HUES48 (cell line): ENCODE results near the gene APOC1.
"Not testable (repeated sequence)": the region's sequence is repeated elsewhere in the genome, so short reads cannot be mapped to it uniquely, and the experiment has no call there.

Experiments used
- H3K27ac ChIP-seq: one replicate; pipeline ENCODE4 v1.7.0; 2013; ENCODE audit warnings: low read depth, low read length, inconsistent platforms
- H3K27me3 ChIP-seq: 2 replicates; pipeline ENCODE4 v1.6.1; 2013; ENCODE audit warnings: mild to moderate bottlenecking, low read length; ENCODE audit not compliant: control insufficient read depth, insufficient read depth
- H3K36me3 ChIP-seq: 2 replicates; pipeline ENCODE4 v1.6.1; 2013; ENCODE audit warnings: low read length; ENCODE audit not compliant: control insufficient read depth, insufficient read depth
- H3K4me1 ChIP-seq: 2 replicates; pipeline ENCODE4 v1.6.1; 2013; ENCODE audit warnings: mild to moderate bottlenecking, low read length; ENCODE audit not compliant: control insufficient read depth, insufficient read depth
- H3K4me3 ChIP-seq: 2 replicates; pipeline ENCODE4 v1.5.1; 2013; ENCODE audit warnings: mild to moderate bottlenecking, low read depth, low read length
- H3K9ac ChIP-seq: 2 replicates; pipeline ENCODE4 v1.6.1; 2013; ENCODE audit warnings: mild to moderate bottlenecking, low read depth, low read length, moderate library complexity
- H3K9me3 ChIP-seq: 2 replicates; pipeline ENCODE4 v1.6.1; 2013; ENCODE audit warnings: low read length; ENCODE audit not compliant: control insufficient read depth, insufficient read depth

Gene APOC1

GRCh38 chr19:44878120-44878865, 36.1 kb upstream of the APOC1 start:
- peaks cover 8% of the 10 kb centered on the region; the same call in 1 of the 2 replicates for H3K4me1 ChIP-seq
- H3K36me3 ChIP-seq: peaks cover 60% of the 10 kb centered on the region

GRCh38 chr19:44879309-44880065, 34.9 kb upstream of the APOC1 start:
- Histone ChIP-seq H3K27me3 (no peaks in the 10 kb centered on the region), H3K36me3 (peaks cover 53% of the 10 kb centered on the region), H3K4me1 (peaks cover 8% of the 10 kb centered on the region; the same call in 1 of the 2 replicates), H3K4me3 (no peak overlapping the region), H3K9me3 (no peaks in the 10 kb centered on the region), H3K9ac (no peak overlapping the region), H3K27ac (no peak overlapping the region)

More at GRCh38 chr19:44878120-44878865, 36.1 kb upstream of the APOC1 start:
- no peak overlapping the region for H3K27ac ChIP-seq
- no peak overlapping the region for H3K9ac ChIP-seq
- H3K9me3 ChIP-seq: no peaks in the 10 kb centered on the region
- H3K4me3 ChIP-seq: no peak overlapping the region
- no peaks in the 10 kb centered on the region for H3K27me3 ChIP-seq

DNA sequence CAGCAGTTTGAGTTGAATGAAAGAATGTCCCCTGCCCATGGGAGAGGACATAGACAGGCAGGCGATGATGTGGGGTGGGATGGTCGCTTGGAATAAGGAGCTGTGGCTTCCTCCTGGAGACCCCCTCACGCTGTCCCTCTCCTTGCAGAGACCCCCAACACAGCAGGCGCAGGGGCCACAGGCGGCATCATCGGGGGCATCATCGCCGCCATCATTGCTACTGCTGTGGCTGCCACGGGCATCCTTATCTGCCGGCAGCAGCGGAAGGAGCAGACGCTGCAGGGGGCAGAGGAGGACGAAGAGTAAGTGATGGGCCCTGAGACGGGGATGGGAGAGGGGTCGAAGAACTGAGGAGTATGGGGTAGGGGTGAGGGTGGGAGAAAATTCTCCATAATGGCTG, 32.3 kb upstream of the APOC1 start:
- peaks cover 48% of the 10 kb centered on the region for H3K36me3 ChIP-seq
- no peaks in the 10 kb centered on the region for H3K9me3 ChIP-seq
- H3K4me3 ChIP-seq: no peak overlapping the region
- no peak overlapping the region for H3K9ac ChIP-seq
- H3K27ac ChIP-seq: no peak overlapping the region
- peaks cover 8% of the 10 kb centered on the region; the same call in 1 of the 2 replicates for H3K4me1 ChIP-seq
- no peaks in the 10 kb centered on the region for H3K27me3 ChIP-seq

DNA sequence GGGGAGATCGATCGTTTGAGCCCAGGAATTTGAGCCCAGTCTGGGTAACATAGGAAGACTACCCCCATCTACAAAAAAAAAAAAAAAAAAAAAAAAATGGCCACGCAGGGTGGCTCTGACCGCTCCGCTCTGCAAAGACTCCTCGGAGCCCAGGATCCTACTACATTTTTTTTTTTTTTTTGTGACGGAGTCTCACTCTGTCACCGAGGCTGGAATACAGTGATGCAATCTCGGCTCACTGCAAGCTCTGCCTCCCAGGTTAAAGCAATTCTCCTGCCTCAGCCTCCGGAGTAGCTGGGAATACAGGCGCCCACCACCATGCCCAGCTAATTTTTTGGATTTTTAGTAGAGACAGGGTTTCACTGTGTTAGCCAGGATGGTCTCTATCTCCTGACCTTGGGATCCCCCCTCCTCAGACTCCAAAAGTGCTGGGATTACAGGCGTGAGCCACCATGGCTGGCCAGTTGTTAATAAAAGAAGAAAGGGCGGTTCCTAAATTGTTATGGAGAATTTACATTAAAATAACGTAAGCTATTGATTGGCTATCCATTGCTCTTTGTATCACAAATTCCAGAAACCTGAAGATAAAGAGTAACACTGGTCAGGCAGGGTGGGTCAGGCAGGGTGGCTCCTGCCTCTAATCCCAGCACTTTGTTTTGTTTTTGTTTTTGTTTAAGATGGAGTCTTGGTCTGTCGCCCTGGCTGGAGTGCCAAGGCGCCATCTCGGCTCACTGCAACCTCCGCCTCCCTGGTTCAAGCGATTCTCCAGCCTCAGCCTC, 31.6 kb upstream of the APOC1 start:
- peak overlapping the region; percentile 8 for H3K27ac ChIP-seq
- not testable (repeated sequence) for H3K27me3 ChIP-seq, H3K9ac ChIP-seq, H3K4me3 ChIP-seq, H3K9me3 ChIP-seq, H3K4me1 ChIP-seq
- peaks cover 46% of the 10 kb centered on the region for H3K36me3 ChIP-seq

DNA sequence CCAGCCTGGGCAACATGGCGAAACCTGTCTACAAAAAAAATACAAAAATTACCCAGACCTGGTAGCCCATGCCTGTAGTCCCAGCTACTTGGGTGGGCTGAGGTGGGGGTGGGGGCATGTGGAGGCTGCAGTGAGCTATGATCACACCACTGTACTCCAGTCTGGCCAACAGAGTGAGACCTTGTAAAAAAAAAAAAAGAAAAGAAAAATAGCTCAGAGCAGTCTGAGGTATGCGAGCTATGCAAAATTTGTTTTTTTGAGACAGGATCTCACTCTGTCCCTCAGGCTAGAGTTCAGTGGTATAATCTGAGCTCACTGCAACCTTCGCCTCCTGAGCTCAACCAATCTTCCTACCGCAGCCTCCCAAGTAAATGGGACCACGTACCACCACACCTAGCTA, 30.5 kb upstream of the APOC1 start:
- H3K9me3 ChIP-seq: no peaks in the 10 kb centered on the region
- H3K4me3 ChIP-seq: no peak overlapping the region
- H3K36me3 ChIP-seq: peaks cover 44% of the 10 kb centered on the region
- H3K27me3 ChIP-seq: no peaks in the 10 kb centered on the region
- H3K4me1 ChIP-seq: peaks cover 4% of the 10 kb centered on the region; the same call in 1 of the 2 replicates
- no peak overlapping the region for H3K9ac ChIP-seq
- no peak overlapping the region for H3K27ac ChIP-seq

DNA sequence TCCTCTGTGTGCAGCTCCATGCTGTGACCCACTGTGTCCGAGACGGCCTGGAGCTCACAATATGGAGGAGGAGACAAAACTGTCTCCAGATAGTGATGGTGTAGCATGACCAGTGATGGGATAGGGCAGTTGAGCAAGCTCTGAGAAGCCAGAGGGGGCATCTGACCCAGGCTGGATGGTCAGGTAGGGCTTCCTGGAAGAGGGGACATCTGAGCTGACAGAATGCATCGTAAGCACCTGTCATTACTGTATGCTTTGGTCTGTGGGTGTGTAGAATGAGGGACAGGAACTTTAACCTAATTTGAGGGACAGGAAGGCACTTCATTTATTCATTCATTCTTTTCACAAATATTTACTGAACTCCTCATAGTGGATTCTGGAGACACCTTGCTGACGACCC, 29.8 kb upstream of the APOC1 start:
- no peak overlapping the region for H3K4me3 ChIP-seq
- H3K4me1 ChIP-seq: no peaks in the 10 kb centered on the region
- no peak overlapping the region for H3K9ac ChIP-seq
- H3K36me3 ChIP-seq: peaks cover 39% of the 10 kb centered on the region
- H3K27ac ChIP-seq: no peak overlapping the region
- H3K9me3 ChIP-seq: no peaks in the 10 kb centered on the region
- no peaks in the 10 kb centered on the region for H3K27me3 ChIP-seq

GRCh38 chr19:44886141-44886540, 28.3 kb upstream of the APOC1 start:
- Histone ChIP-seq H3K9me3 (no peaks in the 10 kb centered on the region), H3K4me1 (no peaks in the 10 kb centered on the region), H3K4me3 (no peak overlapping the region), H3K27me3 (no peaks in the 10 kb centered on the region), H3K36me3 (peaks cover 36% of the 10 kb centered on the region), H3K9ac (no peak overlapping the region), H3K27ac (no peak overlapping the region)

DNA sequence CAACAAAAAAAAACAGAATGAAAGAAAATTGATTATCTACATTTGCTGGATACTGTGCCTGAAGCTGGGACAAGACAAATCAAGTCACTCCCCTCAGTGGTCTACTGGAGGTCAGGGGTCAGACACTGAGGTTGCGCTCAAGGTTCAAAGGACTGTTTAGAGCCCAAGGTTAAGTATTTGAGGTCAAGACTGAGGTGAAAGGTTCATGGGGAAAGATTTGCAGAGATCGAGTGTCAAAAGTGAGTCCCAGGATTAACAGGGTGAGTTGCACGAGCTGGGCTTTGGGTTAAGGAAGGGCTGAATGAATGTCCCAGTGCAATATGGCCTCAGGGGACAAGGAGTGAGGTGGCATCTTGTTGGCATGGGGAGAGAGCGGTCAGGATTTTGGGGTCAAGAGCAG, 26.8 kb upstream of the APOC1 start:
- Histone ChIP-seq H3K4me3 (no peak overlapping the region), H3K4me1 (0 out of 2 replicates have a peak, but pooled peaks cover 4% of the 10 kb centered on the region), H3K27me3 (no peaks in the 10 kb centered on the region), H3K27ac (no peak overlapping the region), H3K36me3 (peaks cover 43% of the 10 kb centered on the region), H3K9me3 (no peaks in the 10 kb centered on the region), H3K9ac (no peak overlapping the region)

- not testable (repeated sequence) for H3K27me3 ChIP-seq, H3K9me3 ChIP-seq, H3K9ac ChIP-seq, H3K4me1 ChIP-seq, H3K4me3 ChIP-seq, H3K27ac ChIP-seq
- peaks cover 50% of the 10 kb centered on the region for H3K36me3 ChIP-seq
Observed at GRCh38 chr19:44888335-44888734, 26.1 kb upstream of the APOC1 start.

GRCh38 chr19:44889830-44890365, 24.5 kb upstream of the APOC1 start:
- peaks cover 57% of the 10 kb centered on the region for H3K36me3 ChIP-seq
- H3K4me3 ChIP-seq: peak overlapping the region; percentile 59
- H3K9me3 ChIP-seq: no peaks in the 10 kb centered on the region
- peak overlapping the region; percentile 87 for H3K27ac ChIP-seq
- peak overlapping the region; percentile 52 for H3K9ac ChIP-seq
- H3K27me3 ChIP-seq: no peaks in the 10 kb centered on the region
- 0 out of 2 replicates have a peak, but pooled peaks cover 4% of the 10 kb centered on the region for H3K4me1 ChIP-seq
